Sigmoid colon (tissue), 4 donors: ENCODE measurements around the gene SPTY2D1.

Source experiments
- POLR2AphosphoS5 ChIP-seq, 4 donors: sonication (generic); formaldehyde crosslinking; IDR thresholded peaks; one replicate each; pipeline ENCODE4 v1.6.1; 2017; ENCODE audit warnings: antibody characterized with exemption in 4 of 4
- TF ChIP-seq, protein P1 (sequence below), 4 experiments: fragments of 450-650 bp in 3 of 4; fragments of 200-600 bp in 1 of 4; IDR thresholded peaks; one replicate each; pipeline ENCODE4 v1.5.1; 2016 to 2019; ENCODE audit warnings: antibody characterized with exemption in 4 of 4, mild to moderate bottlenecking in 3 of 4, moderate library complexity in 2 of 4

DNA sequence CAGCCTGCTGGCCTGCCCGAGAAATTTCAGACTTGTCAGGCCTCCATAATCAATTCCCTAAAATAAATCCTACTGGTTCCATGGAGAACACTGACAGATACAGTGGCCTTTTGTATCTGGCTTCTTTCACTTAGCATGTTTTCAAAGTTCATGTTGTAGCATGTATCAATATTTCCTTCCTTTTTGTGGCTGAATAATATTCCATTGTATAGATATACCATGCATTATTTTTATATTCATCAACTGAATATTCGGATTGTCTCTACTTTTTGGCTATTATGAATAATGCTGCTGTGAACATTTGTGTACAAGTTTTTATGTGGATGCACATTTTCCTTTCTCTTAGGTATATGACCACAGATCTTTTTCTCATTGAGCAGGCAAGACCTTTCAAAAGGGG is 10.4 kb downstream of the SPTY2D1 start:
- no peak for TF ChIP-seq POLR2AphosphoS5 (IDR thresholded peaks at IDR 0.05)
- TF ChIP-seq, protein P1, sequence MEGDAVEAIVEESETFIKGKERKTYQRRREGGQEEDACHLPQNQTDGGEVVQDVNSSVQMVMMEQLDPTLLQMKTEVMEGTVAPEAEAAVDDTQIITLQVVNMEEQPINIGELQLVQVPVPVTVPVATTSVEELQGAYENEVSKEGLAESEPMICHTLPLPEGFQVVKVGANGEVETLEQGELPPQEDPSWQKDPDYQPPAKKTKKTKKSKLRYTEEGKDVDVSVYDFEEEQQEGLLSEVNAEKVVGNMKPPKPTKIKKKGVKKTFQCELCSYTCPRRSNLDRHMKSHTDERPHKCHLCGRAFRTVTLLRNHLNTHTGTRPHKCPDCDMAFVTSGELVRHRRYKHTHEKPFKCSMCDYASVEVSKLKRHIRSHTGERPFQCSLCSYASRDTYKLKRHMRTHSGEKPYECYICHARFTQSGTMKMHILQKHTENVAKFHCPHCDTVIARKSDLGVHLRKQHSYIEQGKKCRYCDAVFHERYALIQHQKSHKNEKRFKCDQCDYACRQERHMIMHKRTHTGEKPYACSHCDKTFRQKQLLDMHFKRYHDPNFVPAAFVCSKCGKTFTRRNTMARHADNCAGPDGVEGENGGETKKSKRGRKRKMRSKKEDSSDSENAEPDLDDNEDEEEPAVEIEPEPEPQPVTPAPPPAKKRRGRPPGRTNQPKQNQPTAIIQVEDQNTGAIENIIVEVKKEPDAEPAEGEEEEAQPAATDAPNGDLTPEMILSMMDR (IDR thresholded peaks at IDR 0.05), result no peak
